Measurements from ENCODE around the gene CFAP46. TPM values are rescaled to one million over a fixed set of nuclear protein-coding genes. Genes with fewer than 3 reads are reported as not detected.

The CFAP46 gene
- total and polyA plus RNA-seq, 8 donors: 1.2 to 5.2 (median 3.5) TPM

GRCh38 chr10:132912225-132912712 is 30.1 kb downstream of the CFAP46 start:
- Histone ChIP-seq H3K27me3 (peaks cover 0 to 66% of the 10 kb centered on the region in 2 donors), H3K4me1 (no peaks in the 10 kb centered on the region), H3K27ac (no peak overlapping the region), H3K4me3 (no peak overlapping the region), H3K9me3 (no peaks in the 10 kb centered on the region), H3K36me3 (no peaks in the 10 kb centered on the region)
- DNase-seq (no peak), ATAC-seq (no peak)
- intact Hi-C loops (cut with DNase I): no loop called here
- no peak for TF ChIP-seq CTCF (IDR thresholded peaks at IDR 0.05)

- H3K9me3 ChIP-seq: no peaks in the 10 kb centered on the region
- no peak overlapping the region for H3K4me3 ChIP-seq
- H3K27ac ChIP-seq: no peak overlapping the region
- H3K4me1 ChIP-seq: no peaks in the 10 kb centered on the region
- H3K27me3 ChIP-seq: peaks cover 0 to 62% of the 10 kb centered on the region in 2 donors
- no peaks in the 10 kb centered on the region for H3K36me3 ChIP-seq
- intact Hi-C loops (cut with DNase I): no loop called here
- peak in 2 of 4 donors; percentile 18 to 31 for DNase-seq
- TF ChIP-seq CTCF (IDR thresholded peaks at IDR 0.05): no peak
- ATAC-seq: no peak
These were observed 30.6 kb downstream of the CFAP46 start for GRCh38 chr10:132911786-132912097.

GRCh38 chr10:132910901-132911785 is 31.2 kb downstream of the CFAP46 start:
- Histone ChIP-seq H3K9me3 (no peaks in the 10 kb centered on the region), H3K4me1 (no peaks in the 10 kb centered on the region), H3K36me3 (no peaks in the 10 kb centered on the region), H3K27me3 (peaks cover 0 to 57% of the 10 kb centered on the region in 2 donors), H3K27ac (no peak overlapping the region), H3K4me3 (no peak overlapping the region)
- ATAC-seq (no peak), DNase-seq (peak in 1 of 4 donors; percentile 77)
- TF ChIP-seq CTCF (IDR thresholded peaks at IDR 0.05): no peak
- intact Hi-C loops (cut with DNase I): no loop called here

GRCh38 chr10:132910186-132910880 is 32.0 kb downstream of the CFAP46 start:
- Histone ChIP-seq H3K36me3 (no peaks in the 10 kb centered on the region), H3K27me3 (peaks cover 0 to 63% of the 10 kb centered on the region in 2 donors), H3K27ac (no peak overlapping the region), H3K4me3 (no peak overlapping the region), H3K9me3 (no peaks in the 10 kb centered on the region), H3K4me1 (no peaks in the 10 kb centered on the region)
- ATAC-seq: no peak
- intact Hi-C loops (cut with DNase I): no loop called here
- TF ChIP-seq CTCF (IDR thresholded peaks at IDR 0.05): no peak
- DNase-seq: peak in 1 of 4 donors; percentile 61

- H3K27ac ChIP-seq: no peak overlapping the region
- H3K4me3 ChIP-seq: no peak overlapping the region
- no peak for TF ChIP-seq CTCF (IDR thresholded peaks at IDR 0.05)
- H3K27me3 ChIP-seq: peaks cover 0 to 58% of the 10 kb centered on the region in 2 donors
- DNase-seq (peak in 1 of 4 donors; percentile 69), ATAC-seq (no peak)
- H3K9me3 ChIP-seq: no peaks in the 10 kb centered on the region
- no peaks in the 10 kb centered on the region for H3K36me3 ChIP-seq
- no peaks in the 10 kb centered on the region for H3K4me1 ChIP-seq
- intact Hi-C loops (cut with DNase I): no loop called here
These were observed 32.8 kb downstream of the CFAP46 start for GRCh38 chr10:132909491-132910071.

All from left lung (tissue), 10 donors.